Type B pancreatic cell (in vitro differentiated cells): ENCODE data around the gene DAB1. TPM values are rescaled to one million over a fixed set of nuclear protein-coding genes. Genes with fewer than 3 reads are reported as not detected.

Source experiments
- DNase-seq: peaks from one replicate; pipeline ENCODE4 v3.0.0; 2021; ENCODE audit warnings: mixed read lengths; ENCODE audit not compliant: unreplicated experiment; ENCODE audit errors: extremely low spot score
- H3K27ac Mint-ChIP-seq: 2 replicates; pipeline ENCODE4 v1.8.0; 2021; ENCODE audit warnings: mild to moderate bottlenecking, mixed read lengths
- H3K27me3 Mint-ChIP-seq: 2 replicates; pipeline ENCODE4 v1.8.0; 2021; ENCODE audit warnings: mixed read lengths
- H3K36me3 Mint-ChIP-seq: 2 replicates; pipeline ENCODE4 v1.8.0; 2021; ENCODE audit warnings: mixed read lengths
- H3K4me1 Mint-ChIP-seq: one replicate; pipeline ENCODE4 v1.8.0; 2021; ENCODE audit warnings: mixed read lengths; ENCODE audit not compliant: unreplicated experiment
- H3K4me3 Mint-ChIP-seq: 2 replicates; pipeline ENCODE4 v1.8.0; 2021; ENCODE audit warnings: mild to moderate bottlenecking, mixed read lengths
- H3K9me3 Mint-ChIP-seq: 2 replicates; pipeline ENCODE4 v1.8.0; 2021; ENCODE audit warnings: mixed read lengths
- total RNA-seq: library from RNA; stranded (reverse); gene quantifications from 2 replicates; pipeline ENCODE4 v1.2.1, GENCODE V29; 2021; ENCODE audit warnings: low replicate concordance
- TF ChIP-seq, protein P1 (sequence below): fragments of 200-600 bp; sonication (generic); conservative IDR thresholded peaks from 2 replicates; pipeline ENCODE4 v1.5.0; 2021; ENCODE audit warnings: antibody characterized with exemption, mild to moderate bottlenecking

DAB1 gene
- total RNA-seq, 1 donor from 2014 or later, result 7.3 TPM

DNA sequence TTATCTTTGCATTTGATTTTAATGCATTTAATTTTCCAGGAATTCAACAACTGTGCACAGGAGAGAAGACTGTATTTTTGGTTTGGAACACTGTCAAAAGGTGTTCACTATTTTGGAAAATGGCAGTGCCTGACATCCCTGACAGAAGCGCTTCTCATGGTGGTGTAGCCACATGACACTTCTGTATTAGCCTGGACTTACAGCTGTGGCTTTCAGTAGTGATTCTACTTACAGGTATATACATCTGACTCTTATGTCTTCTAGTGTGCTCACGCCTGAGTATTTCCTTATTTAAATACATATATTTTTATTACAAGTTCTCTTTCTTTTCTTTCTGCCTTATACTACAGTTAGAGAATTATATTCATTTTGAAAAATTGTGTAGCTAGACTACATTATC is 405.7 kb downstream of the DAB1 start:
- Mint-ChIP-seq H3K36me3 (no peaks in the 10 kb centered on the region), H3K27me3 (peaks cover 4% of the 10 kb centered on the region), H3K27ac (no peak overlapping the region), H3K9me3 (peaks cover 4% of the 10 kb centered on the region), H3K4me3 (no peak overlapping the region), H3K4me1 (peaks cover 9% of the 10 kb centered on the region)
- no peak for DNase-seq
- TF ChIP-seq, protein P1, sequence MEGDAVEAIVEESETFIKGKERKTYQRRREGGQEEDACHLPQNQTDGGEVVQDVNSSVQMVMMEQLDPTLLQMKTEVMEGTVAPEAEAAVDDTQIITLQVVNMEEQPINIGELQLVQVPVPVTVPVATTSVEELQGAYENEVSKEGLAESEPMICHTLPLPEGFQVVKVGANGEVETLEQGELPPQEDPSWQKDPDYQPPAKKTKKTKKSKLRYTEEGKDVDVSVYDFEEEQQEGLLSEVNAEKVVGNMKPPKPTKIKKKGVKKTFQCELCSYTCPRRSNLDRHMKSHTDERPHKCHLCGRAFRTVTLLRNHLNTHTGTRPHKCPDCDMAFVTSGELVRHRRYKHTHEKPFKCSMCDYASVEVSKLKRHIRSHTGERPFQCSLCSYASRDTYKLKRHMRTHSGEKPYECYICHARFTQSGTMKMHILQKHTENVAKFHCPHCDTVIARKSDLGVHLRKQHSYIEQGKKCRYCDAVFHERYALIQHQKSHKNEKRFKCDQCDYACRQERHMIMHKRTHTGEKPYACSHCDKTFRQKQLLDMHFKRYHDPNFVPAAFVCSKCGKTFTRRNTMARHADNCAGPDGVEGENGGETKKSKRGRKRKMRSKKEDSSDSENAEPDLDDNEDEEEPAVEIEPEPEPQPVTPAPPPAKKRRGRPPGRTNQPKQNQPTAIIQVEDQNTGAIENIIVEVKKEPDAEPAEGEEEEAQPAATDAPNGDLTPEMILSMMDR, result no peak

DNA sequence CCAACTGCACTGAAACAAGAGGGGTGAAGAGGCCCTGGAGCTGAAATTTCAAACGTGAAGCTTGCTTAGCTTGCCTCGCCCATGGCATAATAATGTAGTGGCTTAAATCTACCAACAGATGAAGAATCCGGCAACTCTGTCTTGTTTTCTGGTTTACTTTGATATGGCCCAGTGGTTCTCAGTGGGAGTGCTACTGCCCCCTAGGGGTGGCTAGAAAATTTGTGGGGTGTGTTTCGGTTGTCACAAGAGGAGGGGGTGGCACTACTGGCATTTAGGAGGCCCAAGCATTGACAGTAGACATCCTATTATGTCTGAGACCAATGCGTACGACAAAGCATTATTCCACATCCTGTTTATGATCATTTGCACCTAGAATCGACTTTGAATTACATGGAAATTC is 406.1 kb downstream of the DAB1 start:
- peaks cover 4% of the 10 kb centered on the region for H3K9me3 Mint-ChIP-seq
- H3K27ac Mint-ChIP-seq, result no peak overlapping the region
- H3K4me1 Mint-ChIP-seq, result peaks cover 9% of the 10 kb centered on the region
- H3K36me3 Mint-ChIP-seq, result no peaks in the 10 kb centered on the region
- H3K4me3 Mint-ChIP-seq, result no peak overlapping the region
- no peak for DNase-seq
- TF ChIP-seq, protein P1, result peak; percentile 64
- peaks cover 3% of the 10 kb centered on the region for H3K27me3 Mint-ChIP-seq

DNA sequence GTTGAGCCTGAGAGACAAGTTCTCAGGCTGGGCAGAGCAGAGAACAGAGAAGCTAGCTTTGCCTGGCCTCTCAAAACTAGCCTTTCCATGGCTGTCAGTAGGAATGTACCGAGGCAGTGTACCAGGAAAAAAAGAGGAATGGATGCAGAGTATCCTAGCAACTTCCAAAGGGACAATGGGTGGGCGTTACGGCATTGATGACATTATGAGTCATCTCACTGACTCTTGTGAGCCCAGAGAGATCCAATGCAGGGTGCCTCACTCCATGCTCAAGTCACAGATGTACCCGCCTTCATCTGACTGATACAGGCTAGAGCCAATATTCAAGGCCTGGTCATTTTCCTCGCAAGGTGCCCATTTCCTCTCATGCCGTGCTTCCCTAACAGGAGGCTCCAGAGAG is 406.7 kb downstream of the DAB1 start:
- TF ChIP-seq, protein P1, result no peak
- H3K27ac Mint-ChIP-seq, result no peak overlapping the region
- H3K4me3 Mint-ChIP-seq, result no peak overlapping the region
- no peak for DNase-seq
- H3K9me3 Mint-ChIP-seq, result peaks cover 4% of the 10 kb centered on the region
- peaks cover 3% of the 10 kb centered on the region for H3K27me3 Mint-ChIP-seq
- no peaks in the 10 kb centered on the region for H3K36me3 Mint-ChIP-seq
- peaks cover 9% of the 10 kb centered on the region for H3K4me1 Mint-ChIP-seq

DNA sequence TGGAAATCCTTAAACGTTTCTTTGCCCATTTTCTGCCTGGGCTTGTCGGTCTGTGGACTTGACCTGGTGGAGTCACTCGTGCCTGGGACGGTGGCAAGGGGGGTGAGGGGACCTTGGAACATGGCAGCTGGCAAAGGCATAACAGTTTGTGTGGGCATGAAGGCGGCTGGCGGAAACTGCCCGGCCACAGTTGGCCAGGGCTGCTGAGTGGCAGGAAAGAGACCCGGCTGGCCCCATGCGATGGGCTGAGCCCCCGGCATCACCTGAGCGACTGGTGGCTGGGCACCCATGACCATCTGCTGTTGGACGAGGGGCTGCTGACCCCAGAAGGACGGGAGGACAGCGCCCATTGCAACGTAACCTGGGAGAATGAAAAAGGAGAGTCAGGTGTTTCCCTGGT is 408.8 kb downstream of the DAB1 start:
- TF ChIP-seq, protein P1, result no peak
- DNase-seq, result no peak
- H3K9me3 Mint-ChIP-seq, result no peaks in the 10 kb centered on the region
- peaks cover 13% of the 10 kb centered on the region for H3K27me3 Mint-ChIP-seq
- H3K36me3 Mint-ChIP-seq, result no peaks in the 10 kb centered on the region
- peaks cover 9% of the 10 kb centered on the region for H3K4me1 Mint-ChIP-seq
- no peak overlapping the region for H3K27ac Mint-ChIP-seq
- no peak overlapping the region for H3K4me3 Mint-ChIP-seq

DNA sequence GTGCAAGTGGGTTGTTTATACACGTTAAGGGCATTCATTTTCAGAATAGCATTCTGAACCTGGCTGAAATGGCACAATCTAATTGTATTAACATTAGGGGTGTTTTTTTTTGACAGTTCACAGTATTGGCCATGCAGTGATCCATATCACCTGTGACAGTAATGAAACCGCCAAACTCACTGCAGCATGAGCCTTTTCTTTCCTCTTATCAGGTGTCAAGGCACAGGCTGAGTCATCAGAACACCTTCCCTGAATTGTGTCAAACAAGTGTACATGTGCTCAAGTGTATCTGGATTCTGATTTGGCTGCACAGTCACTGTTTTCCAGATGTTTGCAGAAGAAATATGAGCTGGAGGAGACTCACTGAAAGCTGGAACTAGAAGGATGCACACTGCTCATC is 410.3 kb downstream of the DAB1 start:
- Mint-ChIP-seq H3K4me3 (no peak overlapping the region), H3K27me3 (peaks cover 10% of the 10 kb centered on the region), H3K27ac (no peak overlapping the region), H3K4me1 (no peaks in the 10 kb centered on the region), H3K9me3 (no peaks in the 10 kb centered on the region), H3K36me3 (no peaks in the 10 kb centered on the region)
- DNase-seq, result no peak
- TF ChIP-seq, protein P1, result no peak

DNA sequence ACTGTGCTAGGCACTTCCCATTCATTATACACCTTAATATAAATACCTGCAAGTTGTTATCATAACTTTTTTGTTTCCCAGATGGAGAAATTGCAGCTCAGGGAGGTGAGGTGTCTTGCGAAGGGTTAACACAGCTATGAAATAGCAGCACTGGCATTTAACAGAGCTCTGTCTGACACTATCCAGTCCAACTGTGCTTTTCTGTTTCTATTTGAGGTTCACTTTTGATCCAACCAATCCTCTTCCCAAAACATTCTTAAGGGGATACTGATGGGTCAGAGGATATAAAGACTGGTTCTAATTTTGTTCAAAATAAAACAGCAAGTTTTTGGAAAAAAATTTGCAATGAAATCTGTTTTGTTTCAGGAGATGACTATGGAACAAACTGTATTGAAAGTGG is 411.5 kb downstream of the DAB1 start:
- H3K4me3 Mint-ChIP-seq, result no peak overlapping the region
- H3K4me1 Mint-ChIP-seq, result peaks cover 9% of the 10 kb centered on the region
- TF ChIP-seq, protein P1, result no peak
- peaks cover 13% of the 10 kb centered on the region for H3K27me3 Mint-ChIP-seq
- H3K27ac Mint-ChIP-seq, result no peak overlapping the region
- no peaks in the 10 kb centered on the region for H3K9me3 Mint-ChIP-seq
- H3K36me3 Mint-ChIP-seq, result no peaks in the 10 kb centered on the region
- no peak for DNase-seq
